Fibroblast of skin of scalp (primary cell): ENCODE data around the gene DUSP2.

Experiments
- DNase-seq: peaks from one replicate; pipeline ENCODE4 v3.0.0-alpha.2; 2013

The DUSP2 gene

DNA sequence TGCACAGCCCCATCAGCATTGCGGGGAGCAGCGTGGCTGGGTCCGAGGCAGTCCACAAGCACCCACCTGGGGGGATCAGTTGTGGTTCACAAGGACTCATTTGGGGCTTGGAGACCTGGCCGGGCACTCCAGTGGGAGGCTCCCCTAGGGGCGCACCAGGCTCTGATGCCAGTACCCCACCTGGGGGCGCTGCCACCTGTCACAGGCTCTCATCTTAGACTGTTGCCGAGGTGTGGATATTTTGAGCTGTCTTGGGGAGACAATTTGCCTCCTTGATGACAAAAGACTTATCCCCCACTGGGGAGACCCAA is 31.9 kb downstream of the DUSP2 start:
- no peak for DNase-seq

DNA sequence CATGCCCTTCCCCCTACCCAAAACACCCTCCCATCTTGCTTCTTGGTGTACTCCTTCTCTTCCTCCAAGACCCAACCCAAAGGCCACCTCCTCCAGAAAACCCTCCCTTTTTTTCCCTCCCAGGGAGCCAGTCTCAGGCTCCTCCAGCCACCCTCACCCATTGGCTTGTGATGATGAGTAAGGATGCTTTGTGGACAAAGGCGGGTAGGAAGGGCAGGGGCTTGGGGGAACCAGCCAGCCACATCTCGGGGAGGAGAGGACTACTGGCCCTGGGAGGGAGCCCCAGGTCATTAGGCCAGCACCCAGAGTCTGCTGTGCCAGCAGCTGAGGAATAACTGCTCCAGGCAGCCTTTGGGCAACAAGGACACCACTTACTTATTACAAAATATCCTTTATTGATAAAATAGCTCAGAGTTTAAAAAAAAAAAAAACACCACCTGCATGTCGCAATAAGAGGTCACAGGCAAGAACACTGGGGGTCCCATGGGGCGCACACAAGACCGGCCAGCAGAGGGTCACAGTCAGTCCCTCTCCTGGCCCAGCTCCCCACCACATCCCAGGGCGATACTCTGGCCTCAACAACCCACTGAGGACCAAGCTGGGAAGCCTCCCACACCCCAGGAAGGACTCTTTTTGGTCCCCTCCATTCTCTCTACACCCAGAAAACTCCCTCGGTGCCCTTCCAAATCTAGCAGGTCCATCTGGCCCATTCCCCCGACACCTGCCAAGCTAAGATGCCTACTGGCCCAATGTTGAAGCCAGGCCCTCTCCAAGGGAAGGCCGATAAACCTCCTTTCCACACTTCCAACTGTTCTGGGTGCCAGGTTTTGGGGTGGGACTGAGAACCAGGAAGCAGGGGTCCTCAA is 32.5 kb downstream of the DUSP2 start:
- DNase-seq, result no peak

DNA sequence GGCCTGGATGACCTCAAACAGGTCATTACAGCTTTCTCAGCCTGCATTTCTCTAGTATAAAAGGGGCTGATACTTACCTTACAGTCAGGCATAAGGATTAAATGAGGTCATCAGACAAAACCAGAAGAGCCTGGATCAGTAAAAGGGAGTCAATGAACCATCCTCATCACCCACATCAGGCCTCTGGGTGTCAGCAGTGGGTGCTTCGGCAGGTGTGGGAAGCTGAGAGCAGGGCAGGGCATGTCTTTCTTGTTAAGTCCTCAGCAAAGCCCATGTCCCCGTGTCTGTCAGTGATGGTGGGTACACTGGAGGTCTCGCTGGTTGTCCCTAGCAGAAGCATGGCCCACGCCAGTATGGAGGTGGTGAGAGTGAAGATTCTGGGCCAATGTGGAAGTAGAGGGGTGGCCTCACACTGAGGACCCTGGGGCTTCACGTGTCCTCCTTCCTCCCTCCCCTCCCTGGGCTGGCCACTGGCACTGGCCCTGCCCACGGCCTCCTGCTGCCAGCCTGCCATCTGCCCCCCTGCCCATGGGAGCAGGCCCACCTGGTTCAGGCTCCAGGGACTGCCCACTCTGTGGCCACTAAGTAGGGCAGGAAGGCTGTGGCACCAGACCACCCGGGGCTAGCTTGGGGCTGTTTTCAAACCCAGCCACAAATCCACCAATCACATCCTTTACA is 33.3 kb downstream of the DUSP2 start:
- no peak for DNase-seq

DNA sequence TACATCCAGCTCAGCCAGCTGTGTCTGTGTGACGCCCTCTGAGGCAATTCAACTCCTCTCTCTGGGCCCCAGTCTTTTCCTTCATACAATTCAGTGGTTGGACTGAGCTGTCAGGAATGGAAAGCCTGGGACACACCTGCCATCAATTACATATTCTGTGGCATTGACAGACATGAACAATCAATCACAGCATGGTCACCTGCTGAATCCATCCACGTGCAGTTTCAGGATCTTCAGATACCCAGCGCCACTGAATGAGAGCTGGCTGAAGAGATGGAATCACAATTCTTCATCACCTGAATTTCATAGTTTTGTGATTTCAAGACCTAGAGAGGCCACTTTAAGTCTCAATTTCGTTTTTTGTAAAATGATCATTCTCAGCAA is 34.0 kb downstream of the DUSP2 start:
- DNase-seq, result no peak

DNA sequence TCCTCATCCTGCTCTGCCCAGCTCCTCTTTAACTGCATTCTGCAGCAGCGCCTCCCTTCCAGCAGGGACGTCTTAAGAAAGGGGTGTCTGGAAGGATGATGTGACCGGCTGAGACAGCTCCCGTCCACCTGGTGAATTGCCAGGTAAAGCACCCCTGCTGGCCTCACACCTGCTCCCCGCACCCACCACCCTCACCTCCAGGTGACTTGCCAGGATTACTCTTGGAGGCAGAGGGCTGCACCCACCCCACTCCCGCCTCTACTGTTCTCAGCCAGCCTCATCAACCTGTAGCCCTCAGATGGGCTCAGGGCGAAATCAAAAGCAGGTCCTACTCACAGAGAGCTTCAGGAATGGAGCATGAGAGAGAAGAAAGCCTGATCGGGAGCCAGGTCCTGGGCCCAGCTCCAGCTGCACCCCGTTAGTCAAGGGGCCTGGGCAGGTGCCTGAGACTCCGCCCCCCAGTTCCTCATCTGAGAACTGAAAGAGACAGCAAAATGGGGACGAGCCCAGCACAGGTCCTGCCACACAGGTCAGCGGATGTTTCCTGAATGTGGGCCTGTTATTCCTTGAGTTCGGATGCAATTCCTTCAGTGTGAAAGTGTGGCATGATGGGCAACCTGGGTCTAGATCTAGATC is 34.5 kb downstream of the DUSP2 start:
- no peak for DNase-seq

DNA sequence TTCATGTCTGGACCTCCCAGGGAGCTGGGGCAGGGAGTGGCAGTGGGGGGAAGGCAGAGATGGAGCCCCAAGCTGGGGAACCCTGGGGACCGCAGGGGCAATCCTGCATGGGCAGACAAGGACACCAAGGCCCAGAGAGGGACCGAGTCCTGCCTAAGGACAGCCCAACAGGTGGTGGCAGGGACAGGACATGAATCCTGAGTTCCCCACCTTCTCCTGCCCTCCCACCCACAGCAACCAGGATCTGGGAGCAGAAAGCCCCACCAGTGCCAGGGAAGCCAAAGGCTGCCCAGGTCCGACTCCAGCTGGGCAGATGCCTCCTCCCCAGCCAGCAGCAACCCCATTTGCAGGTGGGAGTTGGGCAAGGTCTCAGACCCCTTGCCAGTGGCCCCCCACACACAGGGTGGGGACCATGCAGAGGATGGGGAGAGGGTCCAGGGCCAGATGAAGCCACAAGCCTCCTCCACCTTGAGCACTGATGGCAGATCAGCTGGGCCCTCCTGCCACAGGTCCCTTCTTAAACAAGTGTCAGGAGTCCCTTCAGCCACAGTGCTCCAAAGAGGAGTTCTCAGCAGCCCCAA is 35.2 kb downstream of the DUSP2 start:
- no peak for DNase-seq

DNA sequence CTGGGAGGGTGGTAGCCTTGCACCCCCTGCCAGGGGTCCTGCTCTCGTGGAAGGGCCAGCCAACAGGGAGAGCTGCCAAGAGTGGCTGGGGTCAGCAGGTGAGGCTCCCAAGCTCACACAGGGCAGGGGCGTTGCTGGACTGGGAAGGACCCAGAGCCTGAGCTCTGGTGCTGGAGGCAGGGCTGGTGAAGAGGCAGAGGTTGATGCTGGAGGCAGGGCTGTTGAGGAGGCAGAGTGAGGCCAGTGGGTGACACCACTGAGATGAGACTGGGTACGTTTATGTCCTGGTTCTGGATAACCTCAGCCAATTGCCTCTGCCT is 35.9 kb downstream of the DUSP2 start:
- no peak for DNase-seq

DNA sequence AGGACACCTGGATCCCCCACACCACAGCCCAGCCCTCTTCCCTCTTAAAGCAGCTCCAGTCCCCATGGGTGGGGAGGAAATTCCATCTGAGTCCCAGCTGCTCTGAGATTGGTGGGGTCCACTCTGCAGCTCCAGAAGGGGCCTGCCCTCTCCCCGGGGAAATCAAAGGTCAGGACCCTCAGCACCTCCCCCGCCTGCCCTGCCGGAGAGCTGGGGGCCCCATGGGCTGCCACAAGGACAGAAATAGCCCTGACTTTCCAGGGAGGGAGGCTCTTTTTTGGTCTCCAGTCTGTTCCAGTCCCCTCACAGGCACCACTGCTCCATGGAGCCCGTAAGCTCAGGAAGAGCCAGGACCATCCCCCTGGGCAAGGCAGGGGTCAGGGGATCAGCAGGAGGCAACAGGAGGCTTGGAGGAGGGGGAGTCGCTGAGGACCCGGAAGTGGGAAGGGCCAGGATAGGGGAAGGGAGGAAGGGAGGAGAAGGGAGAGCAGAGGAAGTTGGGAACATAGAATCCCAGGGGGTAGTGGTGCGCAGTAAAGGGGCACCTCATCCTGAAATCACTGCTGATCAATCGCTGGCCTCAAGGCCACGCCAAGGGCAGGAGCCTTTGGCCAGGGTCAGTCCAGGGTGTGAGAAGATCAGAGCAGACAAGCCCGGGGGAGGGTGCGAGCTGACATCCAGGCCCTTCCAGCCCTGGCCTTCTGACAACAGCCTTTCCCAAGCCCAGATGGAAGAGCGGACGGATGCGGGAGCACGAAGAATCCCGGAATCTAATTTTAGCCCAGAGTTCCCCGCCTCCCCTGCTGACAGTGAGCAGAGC is 36.5 kb downstream of the DUSP2 start:
- DNase-seq, result peak; percentile 20

DNA sequence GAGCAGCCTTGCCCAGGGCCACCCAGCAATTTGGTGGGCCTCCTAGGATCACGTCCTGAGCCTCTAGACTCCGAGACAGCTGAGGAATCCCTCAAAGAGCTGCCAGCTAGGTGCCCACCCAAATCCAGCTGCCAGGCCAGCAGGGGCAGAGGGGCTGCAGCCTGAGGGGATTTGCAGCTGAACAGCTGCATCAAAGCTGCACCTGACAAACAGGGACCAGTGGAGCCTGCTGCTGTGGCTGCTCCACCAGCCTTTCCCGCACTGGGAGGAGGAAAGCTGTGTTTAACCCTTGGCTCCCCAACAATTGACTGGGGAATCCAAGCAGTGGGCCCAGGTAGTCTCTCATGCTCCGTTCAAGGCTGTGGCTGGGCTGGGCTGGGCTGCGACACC is 37.1 kb downstream of the DUSP2 start:
- no peak for DNase-seq

DNA sequence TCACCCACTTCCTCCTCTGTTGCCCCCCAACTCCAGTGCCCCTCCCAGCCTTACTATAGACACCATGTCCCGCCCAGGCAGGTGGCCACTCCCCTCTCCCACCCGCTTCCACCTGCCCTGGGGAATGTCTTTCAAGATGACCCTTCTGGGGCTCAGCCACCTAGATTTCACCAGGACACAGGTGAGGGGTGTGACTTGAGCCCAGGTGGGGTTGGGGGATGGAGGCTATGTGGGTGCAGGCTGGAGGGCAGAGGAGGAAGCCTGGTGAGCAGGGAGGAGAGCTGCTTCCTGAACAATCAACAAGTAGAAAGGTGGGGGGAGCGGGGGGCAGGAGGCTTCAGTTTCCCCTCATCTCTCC is 37.6 kb downstream of the DUSP2 start:
- no peak for DNase-seq

DNA sequence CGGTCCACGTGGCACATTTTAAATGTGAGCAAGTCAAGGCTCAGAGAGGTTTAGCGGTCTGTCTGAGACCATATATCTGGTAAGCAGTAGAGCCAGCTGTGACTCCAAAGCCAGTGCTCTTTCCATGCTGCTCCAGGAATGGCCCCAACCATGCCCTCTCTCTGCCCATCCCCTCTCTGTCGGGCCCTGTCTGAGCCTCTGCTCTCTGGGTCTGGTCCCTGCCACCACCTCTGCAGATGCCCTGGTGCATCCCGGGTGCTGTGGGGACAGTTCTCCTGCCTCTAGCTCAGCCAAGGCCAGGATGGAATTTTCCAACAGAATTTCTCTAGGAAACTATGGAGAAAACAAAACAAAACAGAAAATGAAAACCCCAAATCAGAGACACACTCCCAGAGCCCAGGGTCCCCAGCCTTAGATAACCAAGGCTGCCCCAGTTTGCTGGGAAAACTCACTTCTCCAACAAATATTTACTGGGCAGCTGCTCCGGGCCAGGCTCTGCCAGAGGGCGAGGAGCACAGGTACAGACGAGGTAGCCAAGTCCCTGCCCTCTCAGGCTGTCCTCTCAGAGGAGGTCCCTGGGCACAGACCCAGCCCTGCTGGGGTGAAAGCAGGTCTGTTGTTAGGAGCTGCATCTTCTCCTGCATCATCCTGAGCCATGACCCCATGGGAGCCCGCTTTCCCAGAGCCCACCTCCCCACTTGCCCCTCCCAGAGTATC is 38.1 kb downstream of the DUSP2 start:
- no peak for DNase-seq

DNA sequence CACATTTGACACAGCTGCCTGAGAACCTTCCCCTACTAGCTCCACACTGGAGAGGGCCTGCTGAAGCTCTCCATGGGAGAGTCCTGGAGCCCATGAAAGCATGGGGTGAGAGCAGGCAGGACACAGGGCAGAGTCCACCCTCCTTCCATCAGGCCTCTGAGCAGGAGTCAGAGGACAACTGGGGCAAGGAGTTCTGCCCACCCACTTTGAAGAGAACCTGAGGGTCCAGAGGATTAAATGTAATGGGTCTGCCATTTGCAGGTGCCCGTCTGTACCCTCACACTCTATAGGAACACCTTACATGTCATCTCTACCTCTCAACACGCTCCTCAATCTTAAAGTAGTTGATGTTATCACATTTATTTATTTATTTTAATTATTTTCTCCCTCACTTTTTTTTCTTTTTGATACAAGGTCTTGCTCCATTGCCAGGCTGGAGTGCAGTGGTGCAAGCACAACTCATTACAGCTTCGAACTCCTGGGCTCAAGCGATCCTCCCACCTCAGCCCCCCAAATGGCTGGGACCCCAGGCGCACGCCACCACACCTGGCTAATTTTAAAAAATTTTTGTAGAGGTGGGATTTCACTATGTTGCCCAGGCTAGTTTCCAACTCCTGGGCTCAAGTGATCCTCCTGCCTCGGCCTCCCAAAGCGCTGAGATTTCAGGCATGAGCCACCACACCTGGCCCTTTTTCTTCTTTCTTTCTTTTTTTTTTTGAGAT is 39.1 kb downstream of the DUSP2 start:
- DNase-seq, result no peak

DNA sequence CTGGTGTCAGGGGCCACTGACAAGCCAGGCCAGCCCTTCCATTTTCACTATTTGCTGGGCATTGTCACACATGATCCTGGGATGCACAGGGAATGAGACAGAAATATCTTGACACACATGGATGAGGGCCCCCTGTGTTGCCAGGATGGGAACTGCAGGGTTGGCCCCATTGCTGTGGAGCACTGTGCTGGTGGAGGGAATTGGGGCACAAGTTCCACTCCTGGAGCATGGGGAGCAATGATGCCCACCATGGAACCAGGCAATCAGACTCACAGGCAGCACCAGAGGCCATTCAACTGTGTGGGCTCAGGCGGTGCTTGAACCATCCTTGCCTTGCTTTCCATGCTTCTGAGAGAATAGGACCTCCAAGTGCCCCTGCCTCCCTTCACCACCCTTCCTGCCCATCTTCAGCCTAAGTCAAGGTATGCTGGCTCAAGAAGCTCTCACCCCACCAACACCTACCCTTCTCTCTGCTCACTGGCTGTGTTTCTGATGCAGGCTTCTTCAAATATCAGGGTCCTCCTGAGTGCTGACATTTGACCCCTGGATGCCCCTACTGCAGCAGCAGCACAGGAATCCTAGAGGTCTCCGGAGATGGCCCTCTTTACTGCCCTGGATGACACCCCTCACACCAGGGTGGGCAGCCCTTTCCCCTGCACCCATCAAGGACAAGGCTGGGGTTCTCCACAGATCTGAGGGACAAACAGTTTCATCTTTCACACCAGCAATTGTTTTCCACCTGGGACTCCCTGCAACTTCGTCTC is 39.9 kb downstream of the DUSP2 start:
- DNase-seq, result no peak

DNA sequence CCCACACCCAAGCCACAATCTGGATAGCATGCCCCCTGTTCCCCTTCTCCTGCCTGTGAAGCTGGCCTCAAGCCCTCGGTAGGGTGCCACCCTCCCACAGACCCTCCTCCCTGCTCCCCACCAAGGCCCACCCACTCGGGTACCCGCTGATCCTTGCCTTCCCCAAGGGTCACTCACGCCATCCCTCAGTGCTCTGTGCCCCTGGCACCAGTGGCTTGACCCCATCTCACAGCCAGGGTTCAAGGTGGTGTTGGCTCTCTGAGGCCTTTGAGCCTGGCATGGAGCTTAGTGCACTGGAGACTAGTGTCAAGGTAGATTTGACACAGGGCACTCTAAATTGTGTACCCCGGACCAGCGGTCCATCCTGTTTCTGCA is 40.8 kb downstream of the DUSP2 start:
- DNase-seq, result no peak

DNA sequence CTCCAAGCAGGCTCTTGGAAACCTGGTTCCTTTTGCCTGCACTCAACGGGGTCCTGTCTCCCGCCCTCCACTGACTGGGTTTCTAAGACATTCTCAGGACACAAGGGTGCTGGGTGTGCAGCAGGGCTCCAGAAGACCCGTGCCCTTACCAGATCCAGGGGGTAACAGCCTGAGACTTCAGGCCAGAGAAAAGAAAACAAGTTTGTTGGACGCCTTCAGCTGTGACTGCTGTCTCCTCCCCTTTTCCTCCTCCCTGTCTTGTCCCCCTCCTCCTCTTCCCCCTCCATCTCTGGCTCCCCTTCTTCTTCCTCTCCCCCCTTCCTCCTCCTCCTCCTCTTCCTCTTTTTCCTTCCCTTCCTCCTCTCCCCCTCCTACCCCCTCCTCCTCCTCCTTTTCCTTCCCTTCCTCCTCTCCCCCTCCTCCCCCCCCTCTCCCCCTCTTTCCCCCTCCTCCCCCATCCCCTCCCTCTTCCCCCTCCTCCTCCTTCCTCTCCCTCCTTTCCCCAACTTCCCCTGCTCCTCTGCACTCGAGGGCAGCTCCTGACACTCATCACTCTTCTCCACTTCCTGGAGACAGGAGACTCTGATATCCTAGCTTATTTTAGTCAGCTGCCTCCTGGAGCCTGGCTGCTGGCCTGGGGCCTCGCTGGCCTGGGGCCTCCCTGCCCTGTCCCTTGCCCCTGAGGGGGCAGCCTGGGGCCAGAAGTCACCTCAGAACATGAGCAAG is 41.3 kb downstream of the DUSP2 start:
- no peak for DNase-seq

DNA sequence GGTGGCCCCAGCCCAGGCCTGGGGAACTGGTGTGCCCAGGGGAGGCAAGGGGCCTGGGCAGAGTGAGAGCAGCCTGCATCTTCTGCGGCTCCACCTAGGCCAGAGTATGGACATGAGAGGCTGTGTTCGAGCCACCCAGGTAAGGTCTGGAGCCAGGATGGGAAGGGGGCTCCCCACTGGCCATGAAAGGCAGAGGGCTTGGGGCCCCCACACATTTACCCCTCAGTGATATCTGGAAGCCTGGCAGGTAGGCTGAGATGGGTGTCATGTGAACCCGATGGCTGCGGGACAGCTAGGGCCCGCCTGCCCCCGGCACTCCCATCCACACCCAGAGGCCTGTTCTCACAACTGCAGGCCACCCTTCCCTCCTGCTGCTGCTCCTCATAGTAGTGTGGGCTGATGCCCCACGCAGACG is 42.0 kb downstream of the DUSP2 start:
- no peak for DNase-seq

DNA sequence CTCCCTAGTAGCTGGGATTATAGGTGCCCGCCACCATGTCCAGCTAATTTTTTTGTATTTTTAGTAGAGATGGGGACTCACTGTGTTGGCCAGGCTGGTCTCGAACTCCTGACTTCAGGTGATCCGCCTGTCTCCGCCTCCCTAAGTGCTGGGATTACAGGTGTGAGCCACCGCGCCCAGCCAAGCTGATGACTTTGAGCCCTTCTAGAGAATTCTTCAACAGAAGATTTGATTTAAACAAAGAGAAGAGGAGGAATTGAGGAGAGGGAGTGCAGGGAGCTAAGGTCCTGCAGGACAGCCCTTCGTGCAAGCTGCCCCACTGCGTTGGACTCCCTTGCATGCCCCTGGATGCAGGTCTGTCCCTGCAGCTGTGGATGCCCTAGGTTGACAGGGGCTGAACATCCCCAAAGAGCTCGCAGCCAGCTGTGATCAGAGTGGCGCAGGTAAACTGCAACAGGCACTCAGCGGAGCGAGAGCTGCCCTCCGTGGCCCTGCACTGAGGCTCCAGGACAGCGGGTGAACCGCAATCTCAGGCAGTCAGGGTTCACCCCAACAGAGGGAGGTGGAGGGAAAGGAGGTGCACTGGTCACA is 42.5 kb downstream of the DUSP2 start:
- no peak for DNase-seq

DNA sequence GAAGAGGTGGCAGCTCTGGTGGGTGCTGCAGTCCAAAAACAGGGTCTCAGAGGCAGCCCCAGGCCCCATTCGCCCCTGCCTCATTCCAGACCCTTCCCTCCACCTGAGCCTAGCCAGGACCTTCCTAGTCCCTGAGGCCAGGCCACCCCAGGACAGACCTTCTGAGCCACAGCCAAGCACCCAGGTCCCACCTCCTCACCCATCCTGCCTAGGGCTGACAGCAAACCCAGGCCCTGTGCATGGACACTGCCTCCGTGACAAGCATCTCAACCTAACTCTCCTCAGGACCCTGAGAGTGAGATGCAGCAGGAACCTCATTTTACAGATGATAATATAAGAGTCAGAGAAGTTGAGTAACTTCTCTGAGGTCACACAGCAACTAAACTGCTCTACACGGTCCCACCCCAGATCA is 44.3 kb downstream of the DUSP2 start:
- no peak for DNase-seq
